Mesothelial cell of epicardium (in vitro differentiated cells): Measurements from ENCODE around the gene PPP4R3A. TPM values are rescaled to one million over a fixed set of nuclear protein-coding genes. Genes with fewer than 3 reads are reported as not detected.
"Not testable (repeated sequence)": the region's sequence is repeated elsewhere in the genome, so short reads cannot be mapped to it uniquely, and the experiment has no call there.

ENCODE experiments used
- DNase-seq, 2 experiments: peaks; one replicate each; pipeline ENCODE4 v3.0.0; 2021; ENCODE audit warnings: low spot score in 2 of 2; ENCODE audit not compliant: unreplicated experiment in 2 of 2
- H3K27ac Mint-ChIP-seq: 2 replicates; pipeline ENCODE4 v1.8.0; 2021; ENCODE audit warnings: mixed read lengths
- H3K27me3 Mint-ChIP-seq: 2 replicates; pipeline ENCODE4 v1.8.0; 2021; ENCODE audit warnings: low read depth, mixed read lengths
- H3K36me3 Mint-ChIP-seq: 2 replicates; pipeline ENCODE4 v1.8.0; 2021; ENCODE audit warnings: mixed read lengths
- H3K4me1 Mint-ChIP-seq: 2 replicates; pipeline ENCODE4 v1.8.0; 2021; ENCODE audit warnings: mixed read lengths
- H3K4me3 Mint-ChIP-seq: 2 replicates; pipeline ENCODE4 v1.8.0; 2021; ENCODE audit warnings: mild to moderate bottlenecking, moderate library complexity, mixed read lengths
- H3K9me3 Mint-ChIP-seq: 2 replicates; pipeline ENCODE4 v1.8.0; 2021; ENCODE audit warnings: mixed read lengths
- total RNA-seq: library from RNA; stranded (reverse); gene quantifications from 3 replicates; pipeline ENCODE4 v1.2.1, GENCODE V29; 2021
- TF ChIP-seq, protein P1 (sequence below): fragments of 200-600 bp; sonication (generic); IDR thresholded peaks from one replicate; pipeline ENCODE4 v1.5.0; 2021; ENCODE audit warnings: antibody characterized with exemption; ENCODE audit not compliant: unreplicated experiment

The PPP4R3A gene
- total RNA-seq, 1 donor from 2014 or later: 99.2 TPM

DNA sequence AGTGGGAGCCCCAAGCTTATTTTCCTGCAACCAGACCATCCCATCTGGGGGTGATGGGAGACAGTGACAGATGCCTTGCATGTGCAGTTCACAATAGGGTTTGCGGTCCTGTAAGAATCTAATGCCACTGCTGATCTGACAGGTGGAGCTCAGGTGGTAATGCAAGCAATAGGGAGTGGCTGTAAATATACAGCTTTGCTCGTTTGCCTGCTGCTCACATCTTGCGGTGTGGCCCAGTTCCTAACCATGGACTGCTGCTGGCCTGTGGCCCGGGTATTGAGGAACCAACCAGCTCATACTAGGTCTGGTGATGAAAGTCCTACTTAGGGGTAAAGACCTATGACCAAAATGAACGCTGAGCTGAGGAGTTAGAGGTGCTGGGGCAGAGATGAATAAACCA is 56.4 kb downstream of the PPP4R3A start:
- H3K9me3 Mint-ChIP-seq: peaks cover 8% of the 10 kb centered on the region
- H3K27ac Mint-ChIP-seq: no peak overlapping the region
- no peaks in the 10 kb centered on the region for H3K4me1 Mint-ChIP-seq
- peaks cover 1% of the 10 kb centered on the region for H3K27me3 Mint-ChIP-seq
- TF ChIP-seq, protein P1, sequence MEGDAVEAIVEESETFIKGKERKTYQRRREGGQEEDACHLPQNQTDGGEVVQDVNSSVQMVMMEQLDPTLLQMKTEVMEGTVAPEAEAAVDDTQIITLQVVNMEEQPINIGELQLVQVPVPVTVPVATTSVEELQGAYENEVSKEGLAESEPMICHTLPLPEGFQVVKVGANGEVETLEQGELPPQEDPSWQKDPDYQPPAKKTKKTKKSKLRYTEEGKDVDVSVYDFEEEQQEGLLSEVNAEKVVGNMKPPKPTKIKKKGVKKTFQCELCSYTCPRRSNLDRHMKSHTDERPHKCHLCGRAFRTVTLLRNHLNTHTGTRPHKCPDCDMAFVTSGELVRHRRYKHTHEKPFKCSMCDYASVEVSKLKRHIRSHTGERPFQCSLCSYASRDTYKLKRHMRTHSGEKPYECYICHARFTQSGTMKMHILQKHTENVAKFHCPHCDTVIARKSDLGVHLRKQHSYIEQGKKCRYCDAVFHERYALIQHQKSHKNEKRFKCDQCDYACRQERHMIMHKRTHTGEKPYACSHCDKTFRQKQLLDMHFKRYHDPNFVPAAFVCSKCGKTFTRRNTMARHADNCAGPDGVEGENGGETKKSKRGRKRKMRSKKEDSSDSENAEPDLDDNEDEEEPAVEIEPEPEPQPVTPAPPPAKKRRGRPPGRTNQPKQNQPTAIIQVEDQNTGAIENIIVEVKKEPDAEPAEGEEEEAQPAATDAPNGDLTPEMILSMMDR: no peak
- H3K4me3 Mint-ChIP-seq: no peak overlapping the region
- H3K36me3 Mint-ChIP-seq: peaks cover 28% of the 10 kb centered on the region
- DNase-seq: no peak

DNA sequence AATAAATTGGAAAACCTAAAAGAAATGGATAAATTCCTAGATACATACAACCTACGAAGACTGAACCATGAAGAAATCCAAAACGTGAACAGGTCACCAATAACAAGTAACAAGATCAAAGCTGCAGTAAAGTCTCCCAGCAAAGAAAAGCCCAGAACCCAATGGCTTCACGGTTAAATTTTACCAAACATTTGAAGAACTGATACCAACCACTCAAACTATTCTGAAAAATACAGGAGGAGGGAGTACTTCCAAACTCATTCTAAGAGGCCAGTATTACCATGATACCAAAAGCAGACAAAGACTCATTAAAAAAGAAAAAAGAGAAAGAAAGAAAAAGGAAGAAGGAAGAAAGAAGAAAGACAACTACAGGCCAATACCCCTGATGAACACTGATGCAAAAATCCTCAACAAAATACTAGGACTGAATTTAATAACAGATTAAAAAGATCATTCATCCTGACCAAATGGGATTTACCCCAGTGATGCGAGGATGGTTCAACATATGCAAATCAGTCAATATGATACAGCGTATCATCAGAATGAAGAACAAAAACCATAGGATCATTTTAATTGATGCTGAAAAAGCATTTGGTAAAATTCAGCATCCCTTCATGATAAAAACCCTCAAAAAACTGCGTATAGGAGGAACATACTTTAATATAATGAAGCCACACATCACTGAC is 65.6 kb downstream of the PPP4R3A start:
- H3K9me3 Mint-ChIP-seq: peaks cover 24% of the 10 kb centered on the region
- no peak overlapping the region for H3K27ac Mint-ChIP-seq
- H3K36me3 Mint-ChIP-seq: no peaks in the 10 kb centered on the region
- H3K4me1 Mint-ChIP-seq: no peaks in the 10 kb centered on the region
- TF ChIP-seq, protein P1: no peak
- DNase-seq: no peak
- no peak overlapping the region for H3K4me3 Mint-ChIP-seq
- H3K27me3 Mint-ChIP-seq: peaks cover 35% of the 10 kb centered on the region

- Mint-ChIP-seq H3K27ac (no peak overlapping the region), H3K4me1 (no peaks in the 10 kb centered on the region), H3K27me3 (peaks cover 19% of the 10 kb centered on the region), H3K4me3 (no peak overlapping the region), H3K36me3 (peaks cover 3% of the 10 kb centered on the region), H3K9me3 (peaks cover 30% of the 10 kb centered on the region)
- TF ChIP-seq, protein P1: no peak
- no peak for DNase-seq
These were observed 70.8 kb downstream of the PPP4R3A start for GRCh38 chr14:91439345-91439744.

GRCh38 chr14:91438845-91439244 is 71.3 kb downstream of the PPP4R3A start:
- no peaks in the 10 kb centered on the region for H3K4me1 Mint-ChIP-seq
- TF ChIP-seq, protein P1: no peak
- no peak for DNase-seq
- no peak overlapping the region for H3K27ac Mint-ChIP-seq
- peaks cover 30% of the 10 kb centered on the region for H3K9me3 Mint-ChIP-seq
- H3K27me3 Mint-ChIP-seq: peaks cover 14% of the 10 kb centered on the region
- peaks cover 3% of the 10 kb centered on the region for H3K36me3 Mint-ChIP-seq
- no peak overlapping the region for H3K4me3 Mint-ChIP-seq

DNA sequence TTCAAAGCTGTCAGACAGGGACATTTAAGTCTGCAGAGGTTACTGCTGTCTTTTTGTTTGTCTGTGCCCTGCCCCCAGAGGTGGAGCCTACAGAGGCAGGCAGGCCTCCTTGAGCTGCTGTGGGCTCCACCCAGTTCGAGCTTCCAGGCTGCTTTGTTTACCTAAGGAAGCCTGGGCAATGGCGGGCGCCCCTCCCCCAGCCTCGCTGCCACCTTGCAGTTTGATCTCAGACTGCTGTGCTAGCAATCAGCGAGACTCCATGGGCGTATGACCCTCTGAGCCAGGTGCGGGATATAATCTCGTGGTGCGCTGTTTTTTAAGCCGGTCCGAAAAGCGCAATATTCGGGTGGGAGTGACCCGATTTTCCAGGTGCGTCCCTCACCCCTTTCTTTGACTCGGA is 73.8 kb downstream of the PPP4R3A start:
- not testable (repeated sequence) for H3K27ac Mint-ChIP-seq, DNase-seq, H3K27me3 Mint-ChIP-seq, H3K4me3 Mint-ChIP-seq, H3K4me1 Mint-ChIP-seq, H3K36me3 Mint-ChIP-seq
- peaks cover 26% of the 10 kb centered on the region for H3K9me3 Mint-ChIP-seq

- H3K4me1 Mint-ChIP-seq: no peaks in the 10 kb centered on the region
- no peaks in the 10 kb centered on the region for H3K27me3 Mint-ChIP-seq
- peaks cover 7% of the 10 kb centered on the region for H3K9me3 Mint-ChIP-seq
- TF ChIP-seq, protein P1: no peak
- H3K27ac Mint-ChIP-seq: no peak overlapping the region
- no peak overlapping the region for H3K4me3 Mint-ChIP-seq
- no peaks in the 10 kb centered on the region for H3K36me3 Mint-ChIP-seq
- no peak for DNase-seq
These were observed 80.7 kb downstream of the PPP4R3A start for GRCh38 chr14:91429385-91429784.

GRCh38 chr14:91428931-91429330 is 81.2 kb downstream of the PPP4R3A start:
- H3K4me3 Mint-ChIP-seq, H3K9me3 Mint-ChIP-seq, H3K27ac Mint-ChIP-seq, H3K4me1 Mint-ChIP-seq, DNase-seq, H3K36me3 Mint-ChIP-seq, H3K27me3 Mint-ChIP-seq: not testable (repeated sequence)

GRCh38 chr14:91425531-91425944 is 84.6 kb downstream of the PPP4R3A start:
- H3K27ac Mint-ChIP-seq, DNase-seq, H3K36me3 Mint-ChIP-seq, H3K4me1 Mint-ChIP-seq, H3K27me3 Mint-ChIP-seq, H3K9me3 Mint-ChIP-seq, H3K4me3 Mint-ChIP-seq: not testable (repeated sequence)
